Panc1 (cell line): ENCODE measurements around the gene LPGAT1.

Experiments used
- CTCF ChIP-seq: fragments of 450-650 bp; IDR thresholded peaks from 2 replicates; pipeline ENCODE4 v1.5.1; 2017; ENCODE audit warnings: mild to moderate bottlenecking
- POLR2AphosphoS5 ChIP-seq: IDR thresholded peaks from 2 replicates; pipeline ENCODE4 v1.6.1; 2012; ENCODE audit warnings: mild to moderate bottlenecking, low read depth, low read length, moderate library complexity
- REST ChIP-seq, 2 experiments: IDR thresholded peaks; 2 replicates each; pipeline ENCODE4 v1.6.1; 2011 to 2012; ENCODE audit warnings: low read depth in 2 of 2, control low read depth in 1 of 2, low read length in 1 of 2, mild to moderate bottlenecking in 1 of 2, moderate library complexity in 1 of 2; ENCODE audit not compliant: insufficient read depth in 1 of 2

- no peak for TF ChIP-seq CTCF
- TF ChIP-seq REST (IDR thresholded peaks at IDR 0.05; ENCODE audit: insufficient read depth in 1 of 2, low read depth in 2 of 2, low read length in 1 of 2): no peak
- TF ChIP-seq POLR2AphosphoS5: no peak
These were observed 39.6 kb upstream of the LPGAT1 start for GRCh38 chr1:211870156-211870555.
